HG02870 (cell line): Measurements from ENCODE around the gene TSEN15.
"Not testable (repeated sequence)": the region's sequence is repeated elsewhere in the genome, so short reads cannot be mapped to it uniquely, and the experiment has no call there.

ENCODE experiments used
- ATAC-seq: cut with Tn5 transposase; IDR thresholded peaks from one replicate; pipeline ENCODE4 v1.9.1; 2021; ENCODE audit warnings: mild to moderate bottlenecking, moderate library complexity; ENCODE audit not compliant: unreplicated experiment

TSEN15 gene

GRCh38 chr1:184031092-184031408 lies 20.5 kb upstream of the TSEN15 start:
- no peak for ATAC-seq

DNA sequence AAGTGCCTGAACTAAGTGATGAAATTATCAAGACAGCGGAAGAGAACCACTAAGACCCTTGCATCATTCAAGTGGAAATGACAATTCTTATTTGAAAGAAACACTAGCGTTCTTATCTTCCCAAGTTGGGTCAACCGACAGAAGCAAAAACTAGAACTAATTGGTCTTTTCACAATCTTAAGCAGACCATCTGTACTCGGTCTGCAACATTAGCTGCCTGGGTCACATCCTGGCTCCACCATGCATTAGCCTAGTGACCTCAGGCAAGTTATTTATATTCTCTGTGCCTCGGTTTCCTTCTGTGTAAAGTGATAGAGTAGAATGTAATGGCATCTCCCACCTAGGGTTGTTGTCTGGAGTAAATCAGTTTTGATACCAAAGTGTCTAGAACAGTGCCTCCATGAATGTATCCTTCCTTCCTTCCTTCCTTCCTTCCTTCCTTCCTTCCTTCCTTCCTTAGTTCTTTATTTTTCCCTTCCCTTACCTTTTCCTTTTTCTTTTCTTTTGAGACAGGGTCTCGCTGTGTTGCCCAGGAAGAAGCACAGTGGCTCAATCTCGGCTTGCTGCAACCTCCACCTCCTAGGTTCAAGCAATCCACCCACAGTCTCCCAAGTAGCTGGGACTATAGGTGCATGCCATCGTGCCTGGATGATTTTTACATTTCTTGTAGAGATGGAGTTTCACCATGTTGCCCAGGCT lies 20.0 kb upstream of the TSEN15 start:
- ATAC-seq = no peak

GRCh38 chr1:184032306-184032929 lies 19.1 kb upstream of the TSEN15 start:
- no peak for ATAC-seq

GRCh38 chr1:184032930-184033418 lies 18.6 kb upstream of the TSEN15 start:
- no peak for ATAC-seq

DNA sequence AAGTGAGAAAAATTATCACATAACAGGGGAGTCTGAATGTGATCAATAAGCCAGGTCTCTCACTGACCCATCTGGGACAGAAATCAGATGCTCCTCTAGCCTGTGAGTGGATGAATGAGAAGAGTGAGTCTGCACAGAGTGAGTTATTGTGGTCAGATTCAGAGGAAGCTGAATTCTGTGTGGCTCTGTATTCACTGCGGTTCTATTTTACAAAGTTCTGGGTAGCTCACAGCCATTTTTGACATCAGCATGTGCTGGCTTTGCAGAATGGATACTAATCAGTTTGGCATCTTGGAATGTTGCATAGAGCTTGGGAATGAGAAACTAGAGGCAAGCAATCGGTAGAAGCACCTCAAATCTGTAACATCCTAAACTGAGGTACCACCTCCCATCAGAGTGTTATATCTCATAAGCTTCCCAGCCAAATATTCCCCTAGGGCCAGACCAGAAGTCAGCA lies 17.8 kb upstream of the TSEN15 start:
- no peak for ATAC-seq

DNA sequence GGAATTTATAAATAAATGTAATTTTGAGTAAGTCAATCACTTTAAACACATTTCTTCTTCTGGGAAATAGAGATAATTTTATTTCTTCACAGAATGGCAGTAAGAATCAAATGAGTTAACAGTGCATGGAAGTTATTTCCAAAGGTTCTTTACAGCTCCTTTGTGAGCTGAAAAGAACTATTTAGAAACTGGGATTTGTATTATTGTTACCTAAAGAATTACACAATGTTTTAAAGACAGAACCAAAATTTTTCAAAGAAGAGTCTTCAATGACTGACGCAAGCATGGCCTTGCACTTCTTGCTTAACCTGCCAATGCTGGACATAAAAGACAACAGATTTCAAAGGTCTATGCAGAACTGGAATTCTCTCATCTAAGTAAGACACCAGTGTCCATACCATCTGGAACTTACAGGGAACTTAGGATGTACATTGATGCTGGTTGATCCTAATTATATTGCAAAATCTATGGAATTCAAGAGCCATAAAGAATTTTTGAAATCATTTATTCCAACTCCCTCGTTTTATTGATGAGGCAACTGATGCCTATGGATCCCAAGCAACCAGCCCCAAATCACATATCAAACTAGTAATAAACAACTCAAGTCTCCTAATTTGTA lies 16.7 kb upstream of the TSEN15 start:
- no peak for ATAC-seq

DNA sequence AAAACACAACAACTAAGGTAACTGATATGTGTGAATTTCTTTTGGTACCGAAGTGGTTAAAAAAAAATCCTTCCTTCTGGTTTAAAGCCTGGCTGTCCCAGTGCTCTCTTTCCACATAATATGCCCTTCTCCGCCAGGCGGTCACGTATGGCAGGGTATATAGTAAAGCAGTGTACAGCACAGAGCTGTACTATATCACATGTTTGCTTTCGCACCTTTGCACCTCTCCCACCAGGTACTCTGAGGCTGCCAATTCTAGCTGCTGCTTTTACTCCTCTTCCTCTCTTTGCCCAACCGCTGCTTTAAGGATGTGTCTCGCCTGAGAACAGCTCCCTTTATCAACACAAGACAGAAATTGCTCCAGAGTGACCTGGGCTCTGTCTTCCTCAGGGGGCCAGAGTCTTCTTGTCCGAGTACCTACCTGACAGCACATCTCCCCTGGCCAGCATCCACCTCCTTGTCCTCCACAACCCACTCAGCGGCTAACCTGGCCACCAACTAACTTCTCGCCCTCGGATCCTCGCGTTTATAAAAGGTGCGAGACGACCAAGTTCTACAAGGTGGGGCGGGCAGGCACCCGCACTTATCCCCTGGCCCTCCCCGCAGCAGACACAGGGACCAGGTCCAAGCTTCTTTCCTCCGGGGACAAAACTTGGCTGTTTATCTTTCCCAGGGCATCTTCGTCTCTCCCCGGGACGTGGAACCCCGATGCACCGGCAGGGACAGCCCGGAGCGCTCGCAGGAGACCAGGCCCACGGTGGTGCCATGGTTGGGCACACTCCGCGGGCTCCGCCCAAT lies 15.6 kb upstream of the TSEN15 start:
- ATAC-seq = no peak

DNA sequence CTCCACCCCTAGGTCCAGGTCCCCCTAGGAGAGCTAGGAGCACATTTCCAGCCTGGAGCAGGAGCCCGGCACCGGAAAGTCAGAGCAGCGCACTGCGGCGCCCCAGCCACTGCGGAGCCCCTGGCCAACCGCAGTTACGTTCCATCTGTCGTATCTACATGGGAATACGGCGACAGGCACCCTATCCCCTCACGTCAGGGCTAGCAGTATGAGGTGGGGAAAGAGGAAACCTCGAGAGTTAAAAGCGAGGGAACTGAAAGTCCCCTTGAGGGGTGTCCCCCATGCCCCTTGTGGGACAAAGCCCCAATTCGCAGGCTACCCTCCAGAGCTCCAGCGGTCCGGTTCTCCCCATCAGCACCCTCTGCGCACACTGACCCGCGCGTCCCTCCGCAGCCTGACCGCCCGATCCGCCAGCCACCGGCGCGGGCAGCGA lies 15.0 kb upstream of the TSEN15 start:
- ATAC-seq = peak; percentile 15

DNA sequence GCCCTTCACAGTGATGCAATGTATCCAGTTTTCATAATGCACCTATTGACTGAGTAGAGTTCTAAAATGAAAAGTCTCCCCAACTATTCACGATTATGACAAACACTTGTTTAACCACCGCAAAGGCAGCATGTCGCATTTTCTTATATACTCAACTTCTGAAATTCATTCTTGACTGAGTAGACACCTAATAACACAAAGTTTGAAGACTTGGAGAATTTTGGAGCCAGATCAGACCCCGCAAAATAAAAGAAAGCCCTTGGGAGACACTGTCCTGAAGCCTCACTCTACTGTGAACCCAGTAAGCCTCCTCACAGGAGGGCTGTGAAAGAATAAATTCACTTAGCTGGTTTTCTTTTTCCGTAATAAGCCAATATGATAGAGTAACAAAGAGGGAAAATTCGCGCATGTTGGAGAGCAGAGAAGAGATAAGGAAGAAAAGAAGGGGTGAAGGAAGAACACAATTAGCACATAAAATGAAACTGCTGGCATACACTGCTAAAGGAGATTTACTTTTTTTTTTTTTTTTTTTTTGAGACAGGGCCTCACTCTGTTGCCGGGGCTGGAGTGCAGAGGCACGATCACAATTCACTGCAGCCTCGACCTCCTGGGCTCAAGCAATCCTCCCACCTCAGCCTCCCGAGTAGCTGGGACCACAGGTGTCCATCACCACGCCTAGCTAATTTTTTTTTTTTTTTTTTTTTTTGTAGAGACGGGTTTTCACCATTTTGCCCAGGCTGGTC lies 13.5 kb upstream of the TSEN15 start:
- ATAC-seq = no peak

GRCh38 chr1:184039126-184039525 lies 12.4 kb upstream of the TSEN15 start:
- no peak for ATAC-seq

- ATAC-seq = no peak
Observed at GRCh38 chr1:184041731-184042130, 9.8 kb upstream of the TSEN15 start.

- ATAC-seq = not testable (repeated sequence)
Observed at GRCh38 chr1:184043315-184043714, 8.2 kb upstream of the TSEN15 start.

DNA sequence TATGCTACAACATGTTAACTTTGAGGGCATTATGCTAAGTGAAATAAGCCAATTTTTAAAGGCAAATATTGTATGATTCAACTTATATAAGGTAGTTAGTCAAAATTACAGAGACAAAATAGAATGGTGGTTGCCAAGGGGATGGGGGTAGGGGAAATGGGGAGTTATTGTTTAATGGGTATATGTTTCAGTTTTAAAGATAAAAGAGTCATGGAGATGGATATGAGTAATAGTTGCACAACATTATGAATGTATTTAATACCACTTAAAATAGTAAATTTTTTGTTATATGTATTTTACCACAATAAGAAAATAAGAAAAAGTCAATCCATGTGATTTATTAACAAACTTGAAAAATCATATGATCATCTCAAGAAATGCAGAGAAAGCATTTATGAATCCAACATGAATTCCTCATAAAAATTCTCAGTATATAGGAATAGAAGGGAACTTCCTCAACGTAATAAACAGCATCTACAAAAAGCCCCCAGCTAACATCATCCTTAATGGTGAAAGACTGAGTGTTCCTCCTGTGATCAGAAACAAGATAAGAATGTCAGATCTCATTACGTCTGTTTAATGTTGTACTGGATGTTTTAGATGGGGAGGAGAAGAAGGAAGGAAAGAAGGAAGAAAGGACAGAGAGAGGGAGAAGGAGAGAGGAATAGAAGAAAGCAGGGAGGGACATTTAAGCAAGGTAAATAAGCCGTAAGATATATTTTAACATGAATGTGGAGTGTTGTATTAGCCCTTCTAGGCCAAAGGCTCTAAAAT lies 6.7 kb upstream of the TSEN15 start:
- no peak for ATAC-seq

- ATAC-seq = not testable (repeated sequence)
Observed at GRCh38 chr1:184047541-184047940, 4.0 kb upstream of the TSEN15 start.

DNA sequence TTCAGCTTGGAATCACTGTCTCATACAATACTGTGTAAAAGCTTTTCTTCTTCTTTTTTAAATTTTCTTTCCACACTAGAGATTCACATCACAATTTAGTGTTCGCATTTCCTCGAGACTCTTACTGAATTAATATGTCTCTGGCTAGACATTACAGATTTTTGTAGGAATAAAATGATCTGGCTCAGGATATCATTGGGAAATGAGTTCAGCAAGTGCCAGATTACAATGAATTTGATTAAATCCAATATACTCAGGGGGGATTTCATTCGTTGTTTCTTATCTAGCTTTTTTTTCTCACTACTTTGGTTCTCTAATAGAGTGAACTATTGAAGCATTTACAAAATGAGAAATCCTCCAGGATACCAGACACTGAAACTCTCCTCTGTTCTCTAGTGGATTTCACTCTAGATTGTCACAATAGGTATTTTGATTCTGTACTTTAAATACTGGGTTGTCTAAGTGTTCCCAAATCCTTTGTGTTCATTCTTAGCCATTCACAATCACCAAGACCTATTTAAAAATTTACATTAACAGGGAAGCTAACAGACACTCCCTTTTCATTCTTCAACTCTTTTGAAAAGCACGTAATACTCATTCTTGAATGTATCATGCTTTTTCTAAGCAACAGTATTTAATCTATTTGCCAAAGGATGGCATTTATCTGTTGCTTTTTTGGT lies 2.8 kb upstream of the TSEN15 start:
- no peak for ATAC-seq

- no peak for ATAC-seq
Observed at GRCh38 chr1:184049291-184049690, 2.2 kb upstream of the TSEN15 start.

DNA sequence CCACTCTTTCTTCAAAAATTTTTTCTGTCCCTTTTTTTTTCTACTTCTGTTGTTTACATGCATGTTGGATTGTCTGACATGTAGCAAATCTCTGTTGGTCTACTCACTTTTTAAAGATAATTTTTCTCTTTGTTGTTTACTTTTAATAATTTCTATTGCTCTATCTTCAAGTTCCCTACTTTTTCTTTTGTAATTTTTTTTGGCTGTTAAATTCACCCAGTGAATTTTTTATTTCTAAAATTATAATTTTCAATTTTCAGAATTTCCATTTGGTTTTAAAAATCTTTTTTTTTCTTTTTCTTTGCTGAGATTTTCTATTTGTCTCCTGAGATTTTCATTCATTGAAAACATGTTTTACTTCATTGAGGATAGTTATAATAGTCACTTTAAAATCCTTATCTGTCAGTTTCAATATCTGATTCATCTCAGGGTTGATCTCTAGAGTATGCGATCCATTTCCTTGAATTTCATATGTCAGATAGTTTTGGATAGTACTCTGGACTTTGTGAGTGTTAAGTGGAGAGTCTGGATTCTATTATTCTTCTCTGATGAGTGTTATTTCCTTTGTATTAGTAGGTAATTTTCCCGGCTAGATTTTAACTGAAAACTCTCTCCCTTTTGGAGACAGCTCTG lies 1.6 kb upstream of the TSEN15 start:
- no peak for ATAC-seq

GRCh38 chr1:184050636-184051035 lies 894 bp upstream of the TSEN15 start:
- ATAC-seq = no peak

DNA sequence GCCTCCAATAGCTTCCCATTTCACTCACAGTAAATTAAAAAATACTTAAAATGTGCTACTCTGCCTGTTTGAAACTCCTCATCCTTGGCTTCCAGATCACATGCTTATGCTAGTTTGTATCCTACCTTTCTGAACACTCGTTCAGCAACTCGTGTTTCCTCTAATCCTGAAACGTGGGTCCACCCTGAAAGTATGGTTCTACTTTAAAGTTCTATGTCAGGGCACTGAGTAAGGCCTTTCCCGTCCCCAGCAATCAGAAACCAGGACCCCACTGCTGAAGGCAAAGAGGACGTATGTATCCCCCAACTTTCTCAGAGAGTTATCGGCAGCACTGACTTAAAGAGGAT lies 419 bp upstream of the TSEN15 start:
- no peak for ATAC-seq
